Body of pancreas (tissue), 4 donors: ENCODE data around the gene LPCAT3.

Source experiments
- POLR2A ChIP-seq, 3 donors: fragments of 450-650 bp; IDR thresholded peaks; one replicate each; pipeline ENCODE4 v1.6.1; 2016; ENCODE audit warnings: antibody characterized with exemption in 3 of 3, mild to moderate bottlenecking in 2 of 3
- TF ChIP-seq, protein P1 (sequence below), 7 experiments: fragments of 450-650 bp in 4 of 7; fragments of 200-600 bp in 3 of 7; sonication (generic) in 3 of 7; IDR thresholded peaks; one replicate each; pipeline ENCODE4 v1.5.1; 2016 to 2019; ENCODE audit warnings: antibody characterized with exemption in 7 of 7

DNA sequence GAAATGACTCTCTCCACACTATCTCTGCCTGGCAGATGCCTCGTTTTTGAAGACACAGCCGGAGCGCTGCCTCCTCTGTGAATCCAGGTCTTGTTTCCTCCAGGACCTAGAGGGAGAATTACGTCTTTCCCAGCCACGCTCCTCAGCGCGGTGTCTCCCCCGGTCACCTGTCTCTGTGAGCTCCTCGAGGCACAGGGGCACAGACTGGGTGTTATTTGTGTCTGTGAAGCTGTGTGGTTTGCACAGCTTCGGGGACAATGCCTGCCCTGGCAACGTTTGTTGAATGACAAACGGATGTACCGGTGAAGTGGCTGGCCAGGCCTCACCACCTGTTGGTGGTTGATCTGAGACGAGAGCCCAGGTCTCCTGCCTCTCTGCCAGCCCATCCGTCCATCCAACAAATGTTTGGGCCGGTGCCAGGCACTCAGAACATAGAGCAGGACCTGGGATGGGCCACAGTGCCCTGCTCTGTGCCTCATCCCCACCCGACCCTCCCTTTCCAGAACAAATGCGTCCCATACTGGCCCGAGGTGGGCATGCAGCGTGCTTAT is 61.0 kb downstream of the LPCAT3 start:
- no peak for TF ChIP-seq POLR2A (IDR thresholded peaks at IDR 0.05)
- TF ChIP-seq, protein P1, sequence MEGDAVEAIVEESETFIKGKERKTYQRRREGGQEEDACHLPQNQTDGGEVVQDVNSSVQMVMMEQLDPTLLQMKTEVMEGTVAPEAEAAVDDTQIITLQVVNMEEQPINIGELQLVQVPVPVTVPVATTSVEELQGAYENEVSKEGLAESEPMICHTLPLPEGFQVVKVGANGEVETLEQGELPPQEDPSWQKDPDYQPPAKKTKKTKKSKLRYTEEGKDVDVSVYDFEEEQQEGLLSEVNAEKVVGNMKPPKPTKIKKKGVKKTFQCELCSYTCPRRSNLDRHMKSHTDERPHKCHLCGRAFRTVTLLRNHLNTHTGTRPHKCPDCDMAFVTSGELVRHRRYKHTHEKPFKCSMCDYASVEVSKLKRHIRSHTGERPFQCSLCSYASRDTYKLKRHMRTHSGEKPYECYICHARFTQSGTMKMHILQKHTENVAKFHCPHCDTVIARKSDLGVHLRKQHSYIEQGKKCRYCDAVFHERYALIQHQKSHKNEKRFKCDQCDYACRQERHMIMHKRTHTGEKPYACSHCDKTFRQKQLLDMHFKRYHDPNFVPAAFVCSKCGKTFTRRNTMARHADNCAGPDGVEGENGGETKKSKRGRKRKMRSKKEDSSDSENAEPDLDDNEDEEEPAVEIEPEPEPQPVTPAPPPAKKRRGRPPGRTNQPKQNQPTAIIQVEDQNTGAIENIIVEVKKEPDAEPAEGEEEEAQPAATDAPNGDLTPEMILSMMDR (IDR thresholded peaks at IDR 0.05) = no peak
